ENCODE results near the gene METAP1D.

Gene METAP1D

DNA sequence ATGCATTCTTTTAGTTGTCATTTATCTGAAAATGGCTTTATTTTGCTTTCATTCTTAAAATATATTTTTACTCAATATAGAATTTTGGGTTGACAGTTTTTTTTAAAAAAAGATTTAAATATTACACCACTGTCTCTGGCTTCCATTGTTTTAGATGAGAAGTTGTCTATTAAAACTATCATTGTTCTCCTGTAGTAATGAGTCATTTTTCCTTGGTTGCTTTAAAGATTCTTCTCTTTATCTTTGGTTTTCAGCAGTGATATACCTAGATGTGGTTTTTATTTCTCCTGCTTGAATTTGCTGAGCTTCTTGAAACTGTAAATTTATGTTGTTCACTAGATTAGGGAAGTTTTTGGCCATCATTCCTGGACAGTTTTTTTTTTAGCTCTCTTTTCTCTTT is 129.7 kb downstream of the METAP1D start:
- Histone ChIP-seq H3K36me3 (ENCODE audit: control insufficient read depth, insufficient read depth, low read length) (no peaks in the 10 kb centered on the region), H3K27me3 (ENCODE audit: control insufficient read depth, insufficient read depth, low read length) (no peaks in the 10 kb centered on the region), H3K9me3 (ENCODE audit: control insufficient read depth, low read length) (no peaks in the 10 kb centered on the region), H3K27ac (no peak overlapping the region), H3K4me2 (ENCODE audit: low read length) (no peak overlapping the region), H3K4me1 (no peaks in the 10 kb centered on the region), H3K9ac (no peak overlapping the region), H2AFZ (no peak overlapping the region), H3K4me3 (ENCODE audit: low read depth, low read length) (no peak overlapping the region), H3K79me2 (no peaks in the 10 kb centered on the region)
- TF ChIP-seq CTCF (IDR thresholded peaks at IDR 0.05): no peak

Measured in parathyroid adenoma (tissue), 2 donors.